GM18873 (cell line): ENCODE data around the gene PRKCZ.

Source experiments
- ATAC-seq: cut with Tn5 transposase; IDR thresholded peaks from one replicate; pipeline ENCODE4 v1.9.1; 2021; ENCODE audit warnings: mild to moderate bottlenecking, moderate library complexity, moderate number of reproducible peaks; ENCODE audit not compliant: unreplicated experiment, low FRiP score

Gene PRKCZ

GRCh38 chr1:2049718-2050431 is at the start of gene PRKCZ:
PRKCZ (plus strand) TSS chr1:2050411; CDS start chr1:2050631, 220 bp downstream.
- ATAC-seq, result no peak

DNA sequence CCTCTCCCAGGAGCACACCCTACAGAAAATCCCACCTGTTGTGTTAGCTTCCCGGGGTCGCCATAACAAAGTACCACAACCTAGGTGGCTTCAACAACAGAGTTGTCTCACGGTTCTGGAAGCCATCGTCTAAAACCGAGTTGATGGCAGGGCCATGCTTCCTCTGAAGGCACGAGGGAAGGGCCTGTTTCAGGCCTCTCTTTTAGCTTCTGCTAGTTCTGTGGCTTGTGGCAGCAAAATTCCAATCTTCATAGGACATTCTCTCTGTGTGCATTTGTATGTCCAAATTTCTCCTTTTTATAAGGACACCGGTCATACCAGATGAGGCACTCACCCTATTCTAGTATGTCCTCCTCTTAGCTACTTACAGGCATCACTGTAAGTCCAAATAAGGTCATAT is 49.8 kb upstream of the PRKCZ start:
- no peak for ATAC-seq

DNA sequence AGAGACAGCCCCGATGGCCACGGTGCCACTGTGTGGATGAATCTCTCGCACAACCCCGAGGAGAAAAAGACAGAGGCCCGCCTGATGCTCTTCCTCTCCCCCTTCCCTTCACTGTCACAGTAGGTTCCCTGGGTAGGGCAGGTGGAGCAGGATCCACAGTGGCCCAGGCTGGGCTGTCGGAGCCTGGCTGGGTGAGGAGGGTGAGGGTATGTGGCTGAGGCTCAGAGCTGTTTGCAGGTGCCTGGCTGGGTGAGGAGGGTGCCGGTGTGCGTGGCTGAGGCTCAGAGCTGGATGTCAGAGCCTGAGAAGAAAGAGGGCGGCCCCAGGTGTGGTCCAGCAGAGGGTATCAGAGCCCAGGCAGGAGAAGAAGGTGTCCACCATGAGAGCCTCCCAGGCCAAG is 49.4 kb upstream of the PRKCZ start:
- no peak for ATAC-seq

DNA sequence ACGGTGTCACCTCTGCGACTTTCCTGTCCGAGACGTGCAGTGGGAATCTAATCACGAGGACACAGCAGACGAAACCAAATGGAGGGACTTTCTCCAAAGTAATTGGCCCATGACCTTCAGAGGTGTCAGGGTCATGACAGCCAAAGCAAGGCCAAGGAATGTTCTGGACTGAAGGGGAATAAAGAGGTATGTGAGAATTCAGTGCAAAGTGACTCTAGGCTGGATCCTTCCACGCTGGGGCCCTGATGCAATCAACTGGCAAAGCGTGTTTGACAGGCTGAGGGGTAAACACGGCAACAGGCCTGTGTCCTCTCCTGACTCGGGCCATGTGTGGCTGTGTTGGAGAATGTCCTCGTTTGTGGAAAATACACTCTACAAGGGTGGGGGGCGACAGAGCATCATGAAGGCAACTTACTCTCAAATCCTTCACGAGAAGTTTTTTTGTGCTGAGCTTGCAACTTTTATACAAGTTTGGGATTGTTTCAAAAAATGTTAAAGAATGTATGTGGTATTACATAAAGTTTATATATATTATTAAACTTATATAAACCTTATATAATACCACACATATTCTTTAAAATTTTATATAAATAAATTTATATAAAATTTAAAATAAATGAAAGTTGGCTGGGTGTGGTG is 48.3 kb upstream of the PRKCZ start:
- no peak for ATAC-seq

DNA sequence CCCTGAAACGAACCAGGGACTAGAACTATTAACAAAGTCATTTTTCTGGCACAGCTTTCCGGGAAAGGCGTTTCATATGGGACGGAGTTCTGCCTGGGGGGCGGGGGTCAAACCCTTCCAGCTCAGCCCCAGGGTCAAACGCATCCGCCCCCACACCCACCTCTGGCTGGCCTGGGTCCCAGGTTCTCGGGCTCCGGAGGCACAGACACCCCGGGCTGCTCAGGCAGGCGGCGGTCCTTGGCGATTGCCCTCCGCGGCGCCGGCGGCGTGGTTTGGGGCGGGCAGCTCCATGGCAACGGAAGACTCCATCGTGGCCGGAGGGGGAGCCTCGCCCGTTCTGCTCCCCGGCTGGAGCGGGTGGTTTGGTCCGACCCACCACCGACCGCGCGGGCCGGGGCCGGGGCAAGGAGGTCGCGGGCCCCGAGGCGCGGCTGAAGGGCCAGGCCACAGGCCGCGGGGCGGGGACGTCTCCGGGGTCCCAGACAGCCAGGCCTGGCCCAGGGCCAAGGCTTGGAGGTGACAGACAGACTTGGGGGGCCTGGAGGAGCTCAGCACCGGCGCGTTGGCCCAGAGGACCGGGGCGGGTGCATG is 46.6 kb upstream of the PRKCZ start, which contains the start of gene CFAP74:
TSS of gene CFAP74 (minus strand) at position 246 of the 591 bp plus-strand sequence. CDS start 12,830 bp downstream, outside the sequence.
- ATAC-seq, result no peak

DNA sequence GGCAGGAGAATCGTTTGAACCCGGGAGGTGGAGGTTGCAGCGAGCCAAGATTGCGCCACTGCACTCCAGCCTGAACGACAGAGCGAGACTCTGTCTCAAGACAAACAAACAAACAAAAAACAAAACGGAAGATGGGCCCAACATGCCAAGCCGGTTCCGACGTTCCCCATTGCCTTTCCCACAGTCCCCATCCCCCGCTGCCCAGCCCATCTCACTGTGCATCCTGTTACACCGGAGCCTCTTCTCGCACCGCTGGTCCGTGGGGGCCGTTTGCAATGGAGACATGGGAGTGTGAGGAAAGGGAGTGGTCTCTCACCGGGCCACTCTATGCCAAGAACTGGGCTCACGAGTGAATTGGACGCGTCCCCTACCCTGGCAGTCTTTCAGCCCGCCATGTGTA is 45.4 kb upstream of the PRKCZ start:
- no peak for ATAC-seq

- ATAC-seq, result no peak
These were observed 40.8 kb upstream of the PRKCZ start for GRCh38 chr1:2009101-2010053.

DNA sequence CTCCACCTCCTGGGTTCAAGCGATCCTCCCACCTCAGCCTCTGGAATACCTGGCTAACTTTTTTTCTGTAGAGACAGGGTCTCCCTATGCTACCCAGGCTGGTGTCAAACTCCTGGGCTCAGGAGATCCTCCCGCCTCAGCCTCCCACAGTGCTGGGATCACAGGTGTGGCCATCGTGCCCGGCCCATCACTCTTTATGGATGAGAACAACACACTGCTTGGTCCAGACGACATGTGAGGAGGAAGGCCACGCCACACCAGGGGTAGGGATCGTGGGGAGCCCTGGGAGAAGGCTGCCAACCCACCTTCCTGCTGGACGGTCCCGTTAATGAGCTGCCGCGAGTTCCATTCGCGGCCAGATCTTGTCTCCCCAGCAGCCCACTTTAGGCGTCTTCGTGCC is 36.0 kb upstream of the PRKCZ start:
- ATAC-seq, result no peak

DNA sequence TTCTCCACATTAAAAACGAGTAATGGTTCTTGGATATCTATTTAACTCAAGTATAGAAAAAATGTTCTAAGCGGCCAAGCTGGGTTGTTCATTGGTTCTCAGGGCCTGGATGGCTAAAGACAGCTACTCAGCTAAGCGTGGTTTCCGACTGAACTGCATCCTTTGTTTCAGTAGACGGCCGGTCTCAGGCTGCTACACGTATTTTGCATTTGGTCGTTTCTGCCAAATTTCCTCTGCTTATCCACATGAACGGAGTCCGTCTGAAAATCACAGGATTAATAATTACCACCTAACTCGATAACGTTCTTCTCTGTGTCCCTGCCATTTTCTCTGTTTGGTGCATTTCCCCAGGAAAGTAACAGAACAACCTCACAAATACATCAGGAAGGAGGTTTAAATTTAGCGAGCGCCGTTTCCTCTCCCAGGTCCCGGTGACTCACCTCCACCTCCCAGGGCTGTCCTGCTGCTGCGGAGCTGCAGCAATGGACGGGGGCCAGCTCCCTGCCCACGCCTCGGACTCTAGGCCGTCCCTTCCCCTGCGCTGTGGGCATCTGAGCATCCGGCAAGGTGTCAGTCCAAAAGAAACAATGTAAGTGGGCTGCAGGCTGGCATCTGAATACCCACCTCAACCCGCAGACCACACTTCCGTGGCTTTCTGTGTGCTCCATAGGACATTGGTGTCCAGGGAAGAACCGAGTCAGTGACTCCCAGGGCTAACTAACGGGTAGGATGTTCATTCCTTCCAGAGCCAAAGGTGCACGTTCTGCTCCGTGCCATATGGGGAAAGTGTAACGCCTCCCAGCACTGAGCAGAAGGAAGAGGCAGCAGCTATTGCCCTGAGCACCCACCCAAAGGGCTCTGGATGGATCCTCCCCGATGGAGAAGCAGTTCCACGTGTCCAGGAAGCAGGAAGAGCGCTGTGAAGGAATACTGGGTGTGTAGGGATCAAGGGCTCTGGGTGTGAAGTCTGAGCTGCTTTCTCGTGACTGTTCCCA is 35.2 kb upstream of the PRKCZ start:
- ATAC-seq, result no peak

- ATAC-seq, result no peak
These were observed 34.1 kb upstream of the PRKCZ start for GRCh38 chr1:2016123-2016522.

- ATAC-seq, result no peak
These were observed 31.7 kb upstream of the PRKCZ start for GRCh38 chr1:2018217-2019171.

DNA sequence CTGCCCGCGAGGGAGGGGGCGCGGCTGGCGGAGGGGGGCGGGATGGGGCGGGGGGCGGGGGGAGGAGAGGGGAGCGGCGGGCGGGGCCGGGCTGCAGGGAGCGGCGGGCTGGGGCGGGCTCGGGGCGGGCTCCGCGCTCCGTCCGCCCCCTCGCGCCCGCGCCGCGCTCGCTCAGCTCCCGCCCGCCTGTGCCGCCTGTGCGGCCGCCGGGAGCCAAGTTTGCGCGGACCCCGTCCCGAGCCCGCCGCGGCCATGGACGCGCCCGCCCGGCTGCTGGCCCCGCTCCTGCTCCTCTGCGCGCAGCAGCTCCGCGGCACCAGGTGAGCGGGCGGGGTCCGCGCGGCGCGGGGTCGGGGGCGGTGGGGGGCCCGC is 31.1 kb upstream of the PRKCZ start, which contains the start of gene GABRD:
TSS of gene GABRD (plus strand) at position 174 of the 372 bp plus-strand sequence. CDS start at position 253, 79 bp downstream.
- no peak for ATAC-seq

DNA sequence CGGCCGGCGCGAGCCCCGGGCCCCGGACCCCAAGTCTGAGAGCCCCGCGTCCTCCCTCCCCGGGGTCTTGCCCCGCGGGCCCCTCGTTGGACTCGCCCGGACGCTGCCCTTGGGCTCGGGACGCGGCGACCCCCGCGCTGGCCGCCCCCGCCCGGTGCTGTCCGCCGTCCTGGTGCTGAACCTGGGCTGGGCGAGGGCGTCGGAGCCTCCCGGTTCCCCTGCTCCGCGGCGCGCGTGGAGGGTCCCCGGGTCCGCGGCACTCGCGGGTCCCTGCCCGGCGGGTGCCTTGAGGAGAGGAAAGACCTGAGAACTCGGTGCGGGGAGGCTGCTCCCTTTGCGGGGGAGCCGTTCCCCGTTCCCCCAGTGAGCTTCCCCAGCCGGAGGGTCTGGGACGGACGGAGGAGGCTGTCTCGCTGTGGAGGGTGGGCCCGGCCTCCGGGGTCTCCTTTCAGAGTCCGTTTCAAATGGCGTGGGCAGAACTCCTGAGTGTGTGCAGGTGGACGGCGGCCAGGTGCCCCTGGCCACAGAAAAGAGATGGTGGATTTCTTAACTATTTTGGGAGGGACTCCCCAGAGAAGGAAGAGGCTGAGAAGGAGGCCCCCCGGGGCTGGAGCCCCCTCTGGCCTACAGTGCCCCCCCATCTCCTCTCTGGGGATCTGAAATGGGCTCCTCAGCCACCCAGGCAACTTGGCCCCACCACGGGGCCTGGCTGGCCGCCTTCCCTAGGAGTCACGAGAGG is 30.5 kb upstream of the PRKCZ start:
- no peak for ATAC-seq

DNA sequence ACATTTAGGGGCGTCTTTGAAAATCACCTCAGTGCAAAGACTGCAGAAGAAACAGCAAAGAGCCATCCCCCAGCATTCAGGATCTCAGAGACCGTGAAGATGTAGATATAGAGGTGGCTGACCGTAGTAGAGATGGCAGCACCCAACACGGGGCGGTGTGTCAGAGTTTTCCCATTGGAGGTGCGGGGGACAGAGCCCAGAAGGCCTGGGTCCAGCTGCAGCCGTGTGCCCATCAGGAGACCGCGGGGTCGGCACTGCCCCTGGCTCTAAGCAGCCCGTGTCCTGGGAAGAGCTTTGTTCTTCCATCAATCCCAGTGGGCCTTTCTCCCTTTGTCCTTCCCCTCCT is 29.9 kb upstream of the PRKCZ start:
- ATAC-seq, result no peak

GRCh38 chr1:2021550-2021949 is 28.7 kb upstream of the PRKCZ start:
- no peak for ATAC-seq

DNA sequence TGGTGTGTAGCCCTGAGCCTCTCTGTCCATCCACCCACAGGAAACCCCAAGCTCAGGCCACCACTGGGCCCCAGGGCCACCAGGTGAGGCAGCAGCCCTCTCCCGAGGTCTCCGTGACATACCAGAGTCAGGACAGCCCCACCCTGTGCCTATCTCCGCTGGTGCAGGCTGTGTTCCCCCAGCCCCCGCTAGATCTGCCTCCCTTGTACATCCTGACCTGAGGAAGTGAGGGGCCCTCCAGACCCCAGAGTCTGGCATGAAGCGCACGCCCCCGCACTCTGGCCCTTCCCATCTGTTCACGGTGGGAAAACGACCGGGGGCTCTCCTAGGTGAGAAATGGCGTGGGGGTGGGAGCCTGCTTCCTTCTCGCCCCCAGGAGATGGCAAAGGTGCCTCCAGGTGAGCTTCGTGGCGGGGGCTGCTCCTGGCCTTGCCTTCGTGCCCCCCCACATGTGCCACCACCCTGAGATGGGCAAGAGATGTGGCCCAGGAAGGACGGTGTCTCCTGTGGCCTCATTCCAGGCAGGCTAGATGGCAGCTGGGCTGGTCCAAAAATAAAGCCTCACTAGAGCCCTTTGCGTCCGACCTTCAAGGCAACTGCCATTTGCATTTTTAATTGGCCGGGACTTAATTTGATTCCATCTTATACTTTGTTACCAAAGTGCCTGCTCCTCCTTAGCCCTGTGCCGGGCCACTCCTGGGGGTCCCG is 28.0 kb upstream of the PRKCZ start:
- ATAC-seq, result no peak

DNA sequence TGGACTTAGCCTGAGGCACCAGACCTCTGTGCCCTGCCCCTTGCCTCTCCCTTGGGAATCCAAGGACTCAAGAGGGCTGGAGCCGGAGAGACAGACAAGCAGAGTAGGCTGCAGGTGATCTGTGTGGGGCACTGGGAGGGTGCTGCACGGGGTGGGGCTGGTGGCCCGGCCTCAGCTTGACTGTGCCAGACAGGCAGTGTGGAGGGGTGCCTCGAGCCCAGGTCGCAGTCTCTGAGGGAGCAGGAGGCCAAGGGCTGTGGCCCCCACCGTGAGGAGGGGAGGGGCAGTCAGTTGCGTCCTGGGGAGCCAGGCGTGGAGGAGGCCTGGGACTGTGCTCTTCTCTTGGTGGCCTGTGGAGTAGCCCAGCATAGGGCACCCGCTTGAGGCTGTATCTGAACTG is 27.0 kb upstream of the PRKCZ start:
- no peak for ATAC-seq
